Uterus (tissue), 2 donors: ENCODE results near the gene PITX3.

Source experiments
- CTCF ChIP-seq, 4 experiments: fragments of 200-600 bp in 2 of 4; fragments of 450-650 bp in 2 of 4; sonication (generic) in 2 of 4; IDR thresholded peaks; one replicate each; pipeline ENCODE4 v1.5.1; 2016 to 2019; ENCODE audit warnings: antibody characterized with exemption in 4 of 4, mild to moderate bottlenecking in 2 of 4, moderate library complexity in 1 of 4
- POLR2A ChIP-seq, 2 donors: fragments of 450-650 bp; IDR thresholded peaks; one replicate each; pipeline ENCODE4 v1.6.1; 2016; ENCODE audit warnings: antibody characterized with exemption in 2 of 2, mild to moderate bottlenecking in 1 of 2, moderate library complexity in 1 of 2

- TF ChIP-seq CTCF (IDR thresholded peaks at IDR 0.05) (peak in 1 of 4 experiments; percentile 9), POLR2A (IDR thresholded peaks at IDR 0.05) (peak in 1 of 2 donors; percentile 34)
Measured at GRCh38 chr10:102225646-102226541, 15.4 kb downstream of the PITX3 start, which contains the start of gene ELOVL3.
